K562 treated with DMSO at 1 percent for 4 hours (cell line): ENCODE data around the gene AKAP1. TPM values are rescaled to one million over a fixed set of nuclear protein-coding genes. Genes with fewer than 3 reads are reported as not detected.

Source experiments
- total RNA-seq: library from RNA; unstranded; fragments of 300-600 nt; gene quantifications from 2 replicates; pipeline ENCODE4 v1.2.3, GENCODE V29; 2022; ENCODE audit not compliant: insufficient read depth

Gene AKAP1
- total RNA-seq = 12.3 and 13.9 TPM in 2 replicates

GRCh38 chr17:57084802-57085447 lies at the start of gene AKAP1:
Gene AKAP1 (plus strand): TSS chr17:57085246. CDS start chr17:57105465, 20,219 bp downstream.

Other genes starting within 250 kb of the AKAP1 start
- 45.6 and 50.6 TPM in 2 replicates for gene TRIM25, start 171.2 kb upstream of the AKAP1 start, total RNA-seq
- 13.0 and 14.6 TPM in 2 replicates for gene COIL, start 124.2 kb upstream of the AKAP1 start, total RNA-seq
- 12.4 and 18.5 TPM in 2 replicates for gene SCPEP1, start 107.1 kb upstream of the AKAP1 start, total RNA-seq
- 23.2 and 35.2 TPM in 2 replicates for gene MSI2, start 171.3 kb downstream of the AKAP1 start, total RNA-seq